ENCODE results near the gene STAT5B. TPM values are rescaled to one million over a fixed set of nuclear protein-coding genes. Genes with fewer than 3 reads are reported as not detected.

STAT5B gene
- total and polyA plus RNA-seq, 2 experiments from 2014 or later: 26.8 to 62.4 TPM

DNA sequence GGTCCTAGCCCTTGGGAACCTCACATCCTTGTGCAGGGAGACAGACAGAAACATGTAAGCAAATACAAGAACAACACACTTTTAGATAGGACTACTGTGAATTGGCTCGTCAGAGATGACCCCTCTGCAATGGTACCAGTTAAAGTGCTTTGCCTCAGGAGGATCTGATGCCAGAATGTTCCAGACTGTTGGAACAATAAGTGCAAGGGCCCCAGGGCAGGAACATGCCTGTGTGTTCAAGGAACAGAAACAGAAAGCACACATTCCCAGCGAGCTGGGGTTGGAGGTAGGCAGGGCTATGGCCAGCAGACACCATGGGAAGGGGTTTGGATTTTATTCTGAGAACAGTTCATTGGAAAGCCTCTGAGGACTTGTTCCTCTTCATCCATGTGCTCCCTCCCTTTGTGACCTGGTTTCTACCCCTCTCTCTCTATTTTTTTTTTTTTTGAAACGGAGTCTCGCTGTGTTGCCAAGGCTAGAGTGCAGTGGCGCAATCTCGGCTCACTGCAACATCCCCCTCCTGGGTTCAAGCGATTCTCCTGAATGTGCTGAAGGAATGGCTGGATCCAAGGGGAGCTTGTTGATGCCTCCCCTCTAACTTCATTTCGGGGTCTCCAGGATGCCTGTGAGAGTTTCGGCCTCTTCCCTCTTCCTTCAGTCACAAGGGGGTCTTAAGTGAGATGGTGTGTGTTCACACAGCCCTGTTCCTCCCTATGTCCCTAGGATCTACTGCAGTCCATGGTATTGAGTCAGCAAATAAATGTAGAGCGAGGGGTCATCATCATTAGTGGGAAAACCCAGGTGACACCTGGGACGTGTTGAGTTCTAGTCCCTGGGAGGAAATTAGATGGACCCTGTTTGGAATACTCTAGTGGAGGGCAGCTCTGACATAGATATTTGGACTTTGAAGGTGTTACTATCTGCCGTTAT is 18.5 kb upstream of the STAT5B start:
- no peak overlapping the region for H3K4me3 ChIP-seq
- TF ChIP-seq, protein P1, sequence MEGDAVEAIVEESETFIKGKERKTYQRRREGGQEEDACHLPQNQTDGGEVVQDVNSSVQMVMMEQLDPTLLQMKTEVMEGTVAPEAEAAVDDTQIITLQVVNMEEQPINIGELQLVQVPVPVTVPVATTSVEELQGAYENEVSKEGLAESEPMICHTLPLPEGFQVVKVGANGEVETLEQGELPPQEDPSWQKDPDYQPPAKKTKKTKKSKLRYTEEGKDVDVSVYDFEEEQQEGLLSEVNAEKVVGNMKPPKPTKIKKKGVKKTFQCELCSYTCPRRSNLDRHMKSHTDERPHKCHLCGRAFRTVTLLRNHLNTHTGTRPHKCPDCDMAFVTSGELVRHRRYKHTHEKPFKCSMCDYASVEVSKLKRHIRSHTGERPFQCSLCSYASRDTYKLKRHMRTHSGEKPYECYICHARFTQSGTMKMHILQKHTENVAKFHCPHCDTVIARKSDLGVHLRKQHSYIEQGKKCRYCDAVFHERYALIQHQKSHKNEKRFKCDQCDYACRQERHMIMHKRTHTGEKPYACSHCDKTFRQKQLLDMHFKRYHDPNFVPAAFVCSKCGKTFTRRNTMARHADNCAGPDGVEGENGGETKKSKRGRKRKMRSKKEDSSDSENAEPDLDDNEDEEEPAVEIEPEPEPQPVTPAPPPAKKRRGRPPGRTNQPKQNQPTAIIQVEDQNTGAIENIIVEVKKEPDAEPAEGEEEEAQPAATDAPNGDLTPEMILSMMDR (IDR thresholded peaks at IDR 0.05; ENCODE audit: low read depth, low read length): no peak
- no peaks in the 10 kb centered on the region for H3K36me3 ChIP-seq
- H3K27ac ChIP-seq: no peak overlapping the region
- no peaks in the 10 kb centered on the region for H3K9me3 ChIP-seq (ENCODE audit: low read depth)
- DNase-seq (ENCODE audit: low read depth in 1 of 2, low spot score in 1 of 2): no peak
- no peaks in the 10 kb centered on the region for H3K4me1 ChIP-seq (ENCODE audit: low read depth)
- no peaks in the 10 kb centered on the region for H3K27me3 ChIP-seq

GRCh38 chr17:42291129-42291528 is 14.9 kb upstream of the STAT5B start:
- TF ChIP-seq, protein P1 (IDR thresholded peaks at IDR 0.05; ENCODE audit: low read depth, low read length): no peak
- Histone ChIP-seq H3K27ac (no peak overlapping the region), H3K27me3 (peaks cover 31% of the 10 kb centered on the region), H3K4me3 (no peak overlapping the region), H3K36me3 (no peaks in the 10 kb centered on the region), H3K4me1 (ENCODE audit: low read depth) (no peaks in the 10 kb centered on the region), H3K9me3 (ENCODE audit: low read depth) (no peaks in the 10 kb centered on the region)
- no peak for DNase-seq (ENCODE audit: low read depth in 1 of 2, low spot score in 1 of 2)

- TF ChIP-seq, protein P1 (IDR thresholded peaks at IDR 0.05; ENCODE audit: low read depth, low read length): no peak
- no peaks in the 10 kb centered on the region for H3K4me1 ChIP-seq (ENCODE audit: low read depth)
- no peak overlapping the region for H3K4me3 ChIP-seq
- peaks cover 31% of the 10 kb centered on the region for H3K27me3 ChIP-seq
- H3K27ac ChIP-seq: no peak overlapping the region
- H3K36me3 ChIP-seq: no peaks in the 10 kb centered on the region
- H3K9me3 ChIP-seq (ENCODE audit: low read depth): no peaks in the 10 kb centered on the region
- DNase-seq (ENCODE audit: low read depth in 1 of 2, low spot score in 1 of 2): no peak
Observed at GRCh38 chr17:42290577-42290976, 14.4 kb upstream of the STAT5B start.

DNA sequence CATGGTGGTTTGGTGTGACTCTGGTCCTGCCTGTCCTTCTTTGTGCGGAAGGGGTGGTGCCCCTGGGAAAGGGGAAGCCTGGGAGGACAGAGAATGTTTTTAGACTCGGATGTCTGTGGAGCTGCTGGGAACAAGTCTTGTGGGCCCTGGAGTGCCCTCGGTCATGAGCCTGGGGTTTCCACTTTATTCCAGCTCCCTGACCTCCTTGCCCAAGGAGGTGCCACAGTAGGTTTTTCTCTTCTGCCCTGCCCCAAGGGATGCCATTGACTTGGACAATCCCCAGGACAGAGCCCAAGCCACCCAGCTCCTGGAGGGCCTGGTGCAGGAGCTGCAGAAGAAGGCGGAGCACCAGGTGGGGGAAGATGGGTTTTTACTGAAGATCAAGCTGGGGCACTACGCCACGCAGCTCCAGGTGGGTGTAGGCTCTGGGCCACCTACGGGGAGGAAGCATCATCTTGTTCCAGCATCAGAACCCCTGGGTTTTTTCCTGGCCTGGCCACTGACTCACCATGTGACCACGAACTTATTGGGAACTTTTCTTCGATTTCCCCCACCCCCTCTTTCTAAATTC is 13.5 kb upstream of the STAT5B start:
- Histone ChIP-seq H3K27ac (no peak overlapping the region), H3K4me3 (no peak overlapping the region)

GRCh38 chr17:42288803-42289610 is 12.8 kb upstream of the STAT5B start:
- no peak overlapping the region for H3K27ac ChIP-seq
- no peaks in the 10 kb centered on the region for H3K4me1 ChIP-seq (ENCODE audit: low read depth)
- H3K36me3 ChIP-seq: no peaks in the 10 kb centered on the region
- H3K27me3 ChIP-seq: peaks cover 31% of the 10 kb centered on the region
- peak overlapping the region; percentile 35 for H3K4me3 ChIP-seq
- DNase-seq (ENCODE audit: low read depth in 1 of 2, low spot score in 1 of 2): no peak
- H3K9me3 ChIP-seq (ENCODE audit: low read depth): no peaks in the 10 kb centered on the region
- TF ChIP-seq, protein P1 (IDR thresholded peaks at IDR 0.05; ENCODE audit: low read depth, low read length): no peak

More for the DNA sequence above, 13.5 kb upstream of the STAT5B start:
- H3K9me3 ChIP-seq (ENCODE audit: low read depth): no peaks in the 10 kb centered on the region
- DNase-seq (ENCODE audit: low read depth in 1 of 2, low spot score in 1 of 2): no peak
- no peaks in the 10 kb centered on the region for H3K4me1 ChIP-seq (ENCODE audit: low read depth)
- H3K36me3 ChIP-seq: no peaks in the 10 kb centered on the region
- peaks cover 31% of the 10 kb centered on the region for H3K27me3 ChIP-seq
- TF ChIP-seq, protein P1 (IDR thresholded peaks at IDR 0.05; ENCODE audit: low read depth, low read length): no peak

All from cardiac muscle cell (in vitro differentiated cells and primary cell).